WTC11 (cell line): Measurements from ENCODE around the gene TEKT5. TPM values are rescaled to one million over a fixed set of nuclear protein-coding genes. Genes with fewer than 3 reads are reported as not detected.

Experiments
- ATAC-seq: fragments of 200-7000 bp; cut with Tn5 transposase; 2 replicates; pipeline ENCODE4 v1.10.0; 2021; ENCODE audit warnings: mild to moderate bottlenecking, moderate library complexity
- CTCF ChIA-PET: fragments of 300-600 bp; sonication (Branson Sonifier 250); formaldehyde crosslinking; loops from one replicate; lab custom pipeline; 2021; ENCODE audit warnings: antibody characterized with exemption; lab: Charles Lee
- POLR2A ChIA-PET: fragments of 350-600 bp; sonication (Branson Sonifier 250); formaldehyde crosslinking; loops from one replicate; lab custom pipeline; 2021; ENCODE audit warnings: antibody characterized with exemption; lab: Charles Lee
- DNase-seq: peaks from one replicate; pipeline ENCODE4 v3.0.0; 2021; ENCODE audit warnings: low spot score
- H3K27ac Mint-ChIP-seq: 2 replicates; pipeline ENCODE4 v1.8.0; 2021; ENCODE audit warnings: mixed read lengths
- H3K27me3 Mint-ChIP-seq: 2 replicates; pipeline ENCODE4 v1.8.0; 2021; ENCODE audit warnings: low read depth, mild to moderate bottlenecking, moderate library complexity, mixed read lengths
- H3K36me3 Mint-ChIP-seq: 2 replicates; pipeline ENCODE4 v1.8.0; 2021; ENCODE audit warnings: mixed read lengths
- H3K4me1 Mint-ChIP-seq: 2 replicates; pipeline ENCODE4 v1.8.0; 2022; ENCODE audit warnings: mixed read lengths
- H3K4me3 Mint-ChIP-seq: 2 replicates; pipeline ENCODE4 v1.8.0; 2021; ENCODE audit warnings: mild to moderate bottlenecking, moderate library complexity, mixed read lengths
- H3K9me3 Mint-ChIP-seq: 2 replicates; pipeline ENCODE4 v1.8.0; 2021; ENCODE audit warnings: mixed read lengths
- ELF4 ChIP-seq: sonication (generic); formaldehyde crosslinking; IDR thresholded peaks from 2 replicates; pipeline ENCODE4 v1.8.1; 2022; ENCODE audit warnings: low read depth, mild to moderate bottlenecking, moderate library complexity, missing genetic modification reagents
- ESRRA ChIP-seq: sonication (generic); formaldehyde crosslinking; IDR thresholded peaks from 2 replicates; pipeline ENCODE4 v1.8.1; 2022; ENCODE audit warnings: mild to moderate bottlenecking, missing genetic modification reagents, borderline replicate concordance
- GTF2I ChIP-seq: fragments of 250-450 bp; sonication (Bioruptor Pico); conservative IDR thresholded peaks from 2 replicates; pipeline ENCODE4 v1.4.0; 2021; ENCODE audit warnings: mild to moderate bottlenecking
- JAZF1 ChIP-seq: fragments of 250-450 bp; sonication (Bioruptor Pico); IDR thresholded peaks from 2 replicates; pipeline ENCODE4 v1.9.0; 2021; ENCODE audit warnings: moderate library complexity, mild to moderate bottlenecking, inconsistent platforms
- NFATC4 ChIP-seq: fragments of 250-450 bp; sonication (Bioruptor Pico); IDR thresholded peaks from 2 replicates; pipeline ENCODE4 v1.9.0; 2021; ENCODE audit warnings: mild to moderate bottlenecking
- OVOL2 ChIP-seq: fragments of 250-450 bp; sonication (Bioruptor Pico); IDR thresholded peaks from 2 replicates; pipeline ENCODE4 v1.9.0; 2021; ENCODE audit warnings: mild to moderate bottlenecking, borderline replicate concordance
- SOX15 ChIP-seq: fragments of 250-450 bp; sonication (Bioruptor Pico); IDR thresholded peaks from 2 replicates; pipeline ENCODE4 v1.9.0; 2021; ENCODE audit warnings: mild to moderate bottlenecking
- ZNF138 ChIP-seq: sonication (generic); formaldehyde crosslinking; conservative IDR thresholded peaks from 2 replicates; pipeline ENCODE4 v1.8.1; 2022; ENCODE audit warnings: mild to moderate bottlenecking, moderate library complexity, missing genetic modification reagents
- ZNF219 ChIP-seq: sonication (generic); formaldehyde crosslinking; IDR thresholded peaks from 2 replicates; pipeline ENCODE4 v1.8.0; 2023; ENCODE audit warnings: missing genetic modification reagents, mild to moderate bottlenecking, borderline replicate concordance
- ZNF263 ChIP-seq: sonication (generic); formaldehyde crosslinking; IDR thresholded peaks from 2 replicates; pipeline ENCODE4 v1.8.1; 2022; ENCODE audit warnings: low read depth, mild to moderate bottlenecking, moderate library complexity, missing genetic modification reagents
- total RNA-seq: library from RNA; stranded (reverse); gene quantifications from 3 replicates; pipeline ENCODE4 v1.2.3, GENCODE V29; 2021
- TF ChIP-seq, protein P1 (sequence below): sonication (generic); formaldehyde crosslinking; IDR thresholded peaks from 2 replicates; pipeline ENCODE4 v1.8.0; 2022; ENCODE audit warnings: mild to moderate bottlenecking, missing genetic modification reagents
- TF ChIP-seq, protein P2 (sequence below): sonication (generic); formaldehyde crosslinking; conservative IDR thresholded peaks from 2 replicates; pipeline ENCODE4 v1.8.1; 2022; ENCODE audit warnings: mild to moderate bottlenecking, missing genetic modification reagents
- TF ChIP-seq, protein P3 (sequence below): fragments of 250-450 bp; sonication (Bioruptor Pico); conservative IDR thresholded peaks from 2 replicates; pipeline ENCODE4 v1.9.0; 2021; ENCODE audit warnings: mild to moderate bottlenecking
- TF ChIP-seq, protein P4 (sequence below): sonication (generic); formaldehyde crosslinking; IDR thresholded peaks from 2 replicates; pipeline ENCODE4 v1.8.1; 2022; ENCODE audit warnings: low read depth, mild to moderate bottlenecking, moderate library complexity, missing genetic modification reagents, borderline replicate concordance

The TEKT5 gene
- total RNA-seq, 1 experiment from 2014 or later: 1.1 TPM

DNA sequence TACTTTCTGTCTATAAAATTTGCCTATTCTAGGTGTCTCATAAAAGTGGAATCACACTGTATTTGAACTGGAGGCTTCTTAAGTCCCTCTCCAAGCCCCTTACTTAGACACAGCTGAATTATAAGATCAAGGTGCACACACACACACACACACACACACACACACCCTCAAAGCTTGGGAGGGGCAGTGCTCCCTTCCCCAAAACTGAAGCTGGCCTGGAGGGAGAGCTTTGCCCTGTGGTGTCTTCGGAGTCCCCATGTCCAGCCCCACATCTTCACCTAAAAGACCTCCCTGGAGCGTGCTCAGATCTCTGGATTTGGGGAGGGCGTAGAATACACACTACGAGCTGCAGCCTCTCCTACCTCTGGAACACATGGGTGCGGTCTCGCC, 115.2 kb downstream of the TEKT5 start:
- no peak for TF ChIP-seq OVOL2 (CRISPR knock-in tag)
- TF ChIP-seq, protein P1, sequence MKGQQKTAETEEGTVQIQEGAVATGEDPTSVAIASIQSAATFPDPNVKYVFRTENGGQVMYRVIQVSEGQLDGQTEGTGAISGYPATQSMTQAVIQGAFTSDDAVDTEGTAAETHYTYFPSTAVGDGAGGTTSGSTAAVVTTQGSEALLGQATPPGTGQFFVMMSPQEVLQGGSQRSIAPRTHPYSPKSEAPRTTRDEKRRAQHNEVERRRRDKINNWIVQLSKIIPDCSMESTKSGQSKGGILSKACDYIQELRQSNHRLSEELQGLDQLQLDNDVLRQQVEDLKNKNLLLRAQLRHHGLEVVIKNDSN (CRISPR knock-in tag): no peak

DNA sequence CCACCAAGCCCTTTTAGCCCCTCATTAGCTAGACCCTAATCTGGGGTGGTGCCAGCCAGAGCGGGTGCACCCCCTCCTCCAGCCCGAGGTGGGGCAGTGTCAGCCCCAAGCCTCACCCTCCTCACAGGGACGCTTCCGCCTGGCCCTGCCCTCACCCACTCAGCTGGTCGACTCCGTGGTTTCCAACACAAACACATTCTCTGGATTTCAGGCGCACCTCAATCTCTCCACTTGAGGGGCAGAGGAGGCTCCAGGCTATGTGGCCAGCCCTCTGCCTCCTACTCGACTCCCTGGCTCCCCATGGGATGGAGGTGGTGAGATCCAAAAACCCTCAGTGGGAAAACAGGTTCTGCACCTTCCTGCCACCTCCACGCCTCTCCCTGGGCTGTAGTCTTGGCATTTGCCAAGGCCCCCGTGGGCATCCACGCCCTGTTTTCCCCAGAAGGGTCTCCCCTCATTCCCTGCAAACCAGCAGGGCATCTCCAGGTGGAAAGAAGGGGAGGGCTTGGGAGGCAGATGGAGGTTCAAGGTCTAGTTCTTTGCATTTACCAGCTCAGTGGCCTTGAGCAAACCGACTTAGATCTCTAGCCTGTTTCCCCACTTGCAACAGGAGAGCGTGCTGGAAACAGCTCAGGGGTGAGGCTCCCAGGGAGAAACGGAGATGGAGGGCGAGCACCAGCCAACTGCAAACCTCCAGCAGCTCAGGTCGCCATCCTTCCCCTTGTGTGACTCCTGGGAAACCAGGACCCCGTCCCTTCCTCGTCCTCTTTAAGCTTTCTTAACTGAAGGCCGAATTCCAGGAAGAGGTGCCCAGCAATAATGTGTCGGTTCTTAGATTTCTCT, 116.0 kb downstream of the TEKT5 start:
- Mint-ChIP-seq H3K27me3 (peaks cover 10% of the 10 kb centered on the region), H3K4me1 (peaks cover 56% of the 10 kb centered on the region), H3K36me3 (no peaks in the 10 kb centered on the region), H3K9me3 (peaks cover 7% of the 10 kb centered on the region; the same call in 1 of the 2 replicates), H3K27ac (no peak overlapping the region), H3K4me3 (no peak overlapping the region)
- TF ChIP-seq SOX15 (CRISPR knock-in tag) (no peak), ZNF263 (CRISPR knock-in tag) (no peak), ESRRA (CRISPR knock-in tag) (no peak), ZNF138 (no peak), JAZF1 (no peak), GTF2I (CRISPR knock-in tag) (no peak), ELF4 (CRISPR knock-in tag) (no peak), ZNF219 (no peak), NFATC4 (no peak)
- TF ChIP-seq, protein P2, sequence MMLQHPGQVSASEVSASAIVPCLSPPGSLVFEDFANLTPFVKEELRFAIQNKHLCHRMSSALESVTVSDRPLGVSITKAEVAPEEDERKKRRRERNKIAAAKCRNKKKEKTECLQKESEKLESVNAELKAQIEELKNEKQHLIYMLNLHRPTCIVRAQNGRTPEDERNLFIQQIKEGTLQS (CRISPR knock-in tag): no peak
- TF ChIP-seq, protein P1 (CRISPR knock-in tag): no peak
- TF ChIP-seq, protein P3, sequence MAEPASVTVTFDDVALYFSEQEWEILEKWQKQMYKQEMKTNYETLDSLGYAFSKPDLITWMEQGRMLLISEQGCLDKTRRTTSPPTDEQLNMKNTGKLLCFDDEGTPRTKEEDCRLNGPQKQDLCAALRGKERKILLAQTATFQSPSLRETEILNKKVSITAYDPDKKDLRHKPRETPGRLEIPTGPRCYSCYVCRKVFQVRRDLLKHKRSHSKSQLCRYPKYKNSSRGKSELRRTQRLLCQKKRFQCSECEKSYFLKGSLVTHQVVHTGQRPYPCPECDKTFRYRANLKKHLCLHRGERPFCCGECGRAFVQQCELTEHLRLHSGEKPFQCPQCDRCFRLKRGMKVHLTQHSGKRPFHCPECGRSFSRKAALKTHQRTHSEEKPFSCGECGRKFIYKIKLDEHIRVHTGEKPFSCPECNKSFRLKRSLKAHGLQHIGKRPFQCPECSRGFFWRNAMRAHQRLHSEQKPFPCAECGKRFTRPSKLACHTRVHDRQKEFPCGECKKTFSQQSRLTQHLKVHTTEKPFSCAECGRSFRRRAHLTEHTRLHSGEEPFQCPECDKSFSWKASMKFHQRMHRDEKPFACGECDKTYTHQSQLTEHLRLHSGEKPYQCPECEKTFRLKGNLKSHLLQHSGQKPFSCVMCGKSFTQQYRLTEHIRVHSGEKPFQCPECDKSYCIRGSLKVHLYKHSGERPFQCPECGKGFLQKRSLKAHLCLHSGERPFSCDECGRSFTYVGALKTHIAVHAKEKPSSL (CRISPR knock-in tag): no peak
- TF ChIP-seq, protein P4, sequence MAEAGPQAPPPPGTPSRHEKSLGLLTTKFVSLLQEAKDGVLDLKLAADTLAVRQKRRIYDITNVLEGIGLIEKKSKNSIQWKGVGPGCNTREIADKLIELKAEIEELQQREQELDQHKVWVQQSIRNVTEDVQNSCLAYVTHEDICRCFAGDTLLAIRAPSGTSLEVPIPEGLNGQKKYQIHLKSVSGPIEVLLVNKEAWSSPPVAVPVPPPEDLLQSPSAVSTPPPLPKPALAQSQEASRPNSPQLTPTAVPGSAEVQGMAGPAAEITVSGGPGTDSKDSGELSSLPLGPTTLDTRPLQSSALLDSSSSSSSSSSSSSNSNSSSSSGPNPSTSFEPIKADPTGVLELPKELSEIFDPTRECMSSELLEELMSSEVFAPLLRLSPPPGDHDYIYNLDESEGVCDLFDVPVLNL (CRISPR knock-in tag): no peak
- ChIA-PET CTCF (interaction anchor here (0.6 to 4.0 kb wide), 18 partner anchors 8 to 340 kb away, joined by 3 to 32 read pairs (median 4); no protein-coding TSS in a partner anchor), POLR2A (no interaction called here)
- no peak for DNase-seq
- ATAC-seq: no peak

More for the DNA sequence above, 115.2 kb downstream of the TEKT5 start:
- Mint-ChIP-seq H3K4me3 (peak overlapping the region; percentile 62), H3K36me3 (no peaks in the 10 kb centered on the region), H3K27ac (no peak overlapping the region), H3K9me3 (peaks cover 8% of the 10 kb centered on the region; the same call in 1 of the 2 replicates), H3K4me1 (peaks cover 58% of the 10 kb centered on the region), H3K27me3 (peaks cover 10% of the 10 kb centered on the region)
- ATAC-seq: no peak
- no peak for DNase-seq
- CTCF ChIA-PET: interaction anchor here (0.6 to 3.4 kb wide), 17 partner anchors 9 to 339 kb away, joined by 3 to 32 read pairs (median 4); no protein-coding TSS in a partner anchor
- POLR2A ChIA-PET: interaction anchor here (1.0 kb wide), 1 partner anchor 40 kb away, joined by 3 read pairs; no protein-coding TSS in a partner anchor

Other genes starting within 250 kb of the TEKT5 start
- 15.2 to 16.7 TPM (median 16.4 TPM) in 3 replicates for gene EMP2, start 114.3 kb downstream of the TEKT5 start, total RNA-seq
- gene NUBP1, start 48.9 kb upstream of the TEKT5 start, total RNA-seq: 23.5 to 25.4 TPM (median 25.4 TPM) in 3 replicates
- 1.2 to 3.1 TPM (median 2.1 TPM) in 3 replicates for gene TVP23A, start 123.9 kb upstream of the TEKT5 start, total RNA-seq
- 0.21 to 0.27 TPM (median 0.26 TPM) in 3 replicates for gene CIITA, start 182.3 kb upstream of the TEKT5 start, total RNA-seq
- 33.7 to 42.1 TPM (median 37.7 TPM) in 3 replicates for gene DEXI, start 247.5 kb upstream of the TEKT5 start, total RNA-seq
- gene CLEC16A, start 249.6 kb upstream of the TEKT5 start, total RNA-seq: 14.4 to 16.0 TPM (median 15.4 TPM) in 3 replicates